Fibroblast of the conjunctiva (primary cell): ENCODE data around the gene ZNF778.

ENCODE experiments used
- DNase-seq: peaks from one replicate; pipeline ENCODE4 v3.0.0-alpha.2; 2010; ENCODE audit warnings: low read depth

ZNF778 gene

DNA sequence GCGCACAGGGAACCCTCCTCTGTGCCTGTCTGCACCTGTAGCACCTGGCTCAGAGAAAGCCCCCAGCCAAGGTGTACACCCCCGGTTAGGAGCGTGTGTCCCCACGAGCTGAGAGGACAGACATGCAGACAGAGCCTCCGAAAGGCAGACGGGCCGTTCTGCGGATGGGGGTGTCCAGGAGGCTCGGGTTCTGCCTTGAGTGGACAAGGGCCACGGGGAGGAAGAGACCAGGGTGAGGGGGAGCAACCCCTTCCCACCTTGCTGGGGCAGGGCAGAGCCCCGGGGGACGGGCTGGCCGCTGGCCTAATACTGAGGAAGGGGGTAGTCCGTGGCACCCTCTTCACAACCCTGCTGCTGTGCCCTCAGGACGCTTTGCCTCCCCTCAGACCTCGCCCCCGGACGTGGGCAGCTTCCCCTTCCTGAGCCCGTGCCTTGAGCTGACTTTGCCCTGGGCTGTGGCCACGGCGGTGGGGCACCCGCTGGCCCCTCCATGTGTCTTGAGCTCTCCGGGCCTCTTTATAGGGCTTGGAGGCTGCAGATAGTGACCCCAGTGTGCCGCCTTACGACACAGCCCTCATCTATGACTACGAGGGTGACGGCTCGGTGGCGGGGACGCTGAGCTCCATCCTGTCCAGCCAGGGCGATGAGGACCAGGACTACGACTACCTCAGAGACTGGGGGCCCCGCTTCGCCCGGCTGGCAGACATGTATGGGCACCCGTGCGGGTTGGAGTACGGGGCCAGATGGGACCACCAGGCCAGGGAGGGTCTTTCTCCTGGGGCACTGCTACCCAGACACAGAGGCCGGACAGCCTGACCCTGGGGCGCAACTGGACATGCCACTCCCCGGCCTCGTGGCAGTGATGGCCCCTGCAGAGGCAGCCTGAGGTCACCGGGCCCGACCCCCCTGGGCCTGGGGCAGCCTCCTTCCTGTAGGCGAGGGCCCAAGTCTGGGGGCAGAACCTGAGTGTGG lies 22.9 kb upstream of the ZNF778 start:
- DNase-seq, result no peak

DNA sequence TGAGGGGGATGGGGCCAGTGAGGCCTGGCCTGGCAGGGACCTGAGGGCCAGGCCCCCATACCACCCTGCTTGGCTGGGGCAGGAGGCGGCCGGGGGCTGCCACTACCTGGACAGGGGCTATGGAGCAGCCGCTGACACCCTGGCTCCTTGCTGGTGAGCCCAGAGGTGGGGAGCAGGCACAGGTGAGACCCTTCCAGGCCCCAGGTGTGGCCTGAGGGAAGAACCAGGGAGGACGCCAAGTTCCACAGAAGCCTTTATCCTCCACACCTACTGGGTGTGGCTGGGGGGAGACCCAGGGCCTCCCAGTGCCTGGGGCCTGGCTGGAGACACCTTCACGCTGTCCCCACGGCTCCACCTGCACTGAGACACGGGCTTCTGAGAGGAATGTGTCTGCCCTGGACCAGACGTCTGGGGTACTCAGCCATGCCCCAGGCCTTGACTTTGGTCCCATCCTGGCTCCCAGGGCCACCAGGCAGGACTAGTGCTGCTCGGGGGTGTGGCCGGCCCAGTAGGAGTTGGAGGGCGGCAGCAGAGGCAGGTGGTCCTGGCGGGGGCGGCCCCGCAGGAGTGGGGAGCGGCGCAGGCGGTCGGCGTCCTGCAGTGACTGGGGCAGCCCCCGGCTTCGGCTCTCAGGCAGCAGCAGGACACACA lies 21.9 kb upstream of the ZNF778 start:
- no peak for DNase-seq

DNA sequence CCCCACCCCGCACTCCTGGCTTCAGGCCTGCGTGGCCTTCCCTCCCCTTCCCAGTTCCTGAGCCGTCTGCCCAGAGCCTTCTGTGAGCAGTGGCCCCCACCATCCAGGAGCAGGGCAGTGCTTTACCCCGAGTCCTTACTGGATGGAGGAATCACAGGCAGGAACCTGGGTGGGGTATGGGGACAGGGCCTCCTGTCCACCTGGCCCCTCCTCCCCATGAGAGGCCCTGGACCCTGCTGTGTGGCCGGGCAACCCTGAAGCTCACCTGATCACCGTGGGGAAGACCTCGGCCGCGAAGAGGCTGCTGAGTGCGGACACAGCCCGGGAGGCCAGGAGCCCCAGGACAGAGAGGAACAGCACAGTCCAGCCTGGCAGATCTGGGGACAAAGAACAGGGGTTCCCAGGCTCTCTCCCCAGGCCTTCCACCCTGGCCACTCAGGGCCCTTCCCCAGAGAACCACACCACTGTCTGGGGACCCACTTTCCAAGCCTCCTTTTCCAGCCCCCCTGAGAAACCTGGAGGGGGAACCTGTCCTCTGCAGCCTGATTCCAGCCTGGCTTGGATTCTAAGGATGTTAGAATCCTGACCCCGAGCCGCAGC lies 20.4 kb upstream of the ZNF778 start:
- DNase-seq, result no peak

DNA sequence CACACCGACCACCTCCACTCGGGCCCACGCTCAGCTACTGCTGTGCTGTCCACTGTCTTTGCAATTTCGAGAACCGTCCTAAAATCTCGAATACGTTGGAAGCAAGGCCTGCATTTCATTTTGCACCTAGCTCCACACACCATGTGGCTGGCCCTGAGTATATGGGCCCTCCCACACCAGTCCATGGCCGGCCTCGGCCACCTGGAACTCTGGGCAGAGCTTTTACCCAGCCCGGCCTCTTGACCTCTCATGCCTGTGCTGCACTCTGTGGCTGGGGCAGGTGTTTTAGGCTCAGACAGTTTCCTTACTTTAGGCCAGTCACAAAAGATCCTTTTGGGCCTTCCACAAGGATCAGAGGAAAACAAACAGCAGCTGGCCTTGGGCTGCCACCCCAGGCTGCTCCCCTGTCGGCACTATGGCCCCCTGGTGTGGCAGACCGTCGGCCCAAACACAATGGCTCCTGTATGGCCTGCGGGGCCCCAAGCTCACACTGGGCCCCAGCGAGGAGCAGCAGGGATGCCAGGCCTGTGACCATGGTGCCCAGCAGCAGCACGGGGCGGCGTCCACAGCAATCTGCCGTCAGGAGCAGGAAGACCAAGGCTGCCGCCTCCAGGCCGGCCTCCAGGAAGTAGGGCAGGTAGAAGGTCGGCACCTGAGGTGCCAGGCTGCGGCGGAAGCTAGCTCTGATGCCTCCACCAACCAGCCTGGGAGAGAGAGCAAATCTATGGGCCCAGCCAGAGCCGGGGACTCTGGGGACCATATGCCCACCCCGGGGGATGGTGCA lies 19.7 kb upstream of the ZNF778 start:
- DNase-seq, result no peak

DNA sequence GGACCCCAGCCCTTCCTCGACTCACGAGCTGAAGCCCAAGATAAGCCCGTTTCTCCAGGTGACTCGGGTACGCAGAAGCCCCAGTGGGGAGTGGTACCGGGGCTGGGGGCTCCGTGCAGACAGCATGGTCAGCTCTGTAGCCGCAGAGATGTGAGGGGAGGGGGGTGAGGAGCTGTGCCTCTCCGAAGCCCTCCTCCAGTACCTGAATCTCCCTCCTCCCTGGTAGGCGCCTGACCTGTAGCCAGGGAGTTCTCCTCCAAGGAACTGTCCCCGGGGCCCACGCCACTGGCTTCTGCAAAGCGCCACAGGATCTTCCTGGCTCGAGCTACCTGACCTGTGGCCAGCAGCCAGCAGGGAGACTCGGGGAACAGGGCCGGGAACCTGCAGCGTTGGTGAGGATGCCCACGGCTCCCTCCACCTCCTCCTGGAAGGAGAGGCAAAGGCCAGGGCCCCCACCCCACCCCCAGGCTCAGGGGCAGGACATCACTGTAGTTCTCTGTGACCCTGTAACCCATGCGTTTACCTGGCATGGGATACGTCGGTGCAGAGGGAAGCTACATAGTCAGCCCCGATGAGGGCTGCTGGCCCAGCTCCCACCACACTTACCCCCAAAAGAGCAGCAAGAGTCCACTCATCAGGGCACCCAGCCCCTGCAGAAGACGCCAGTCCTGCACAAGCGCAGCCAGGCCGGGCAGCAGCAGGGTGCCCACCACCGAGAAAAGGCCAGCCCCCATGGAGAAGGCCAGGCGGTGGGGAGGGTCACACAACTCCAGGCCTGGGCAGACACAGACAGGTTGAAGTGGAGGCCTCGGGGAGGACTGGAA lies 18.9 kb upstream of the ZNF778 start:
- no peak for DNase-seq

DNA sequence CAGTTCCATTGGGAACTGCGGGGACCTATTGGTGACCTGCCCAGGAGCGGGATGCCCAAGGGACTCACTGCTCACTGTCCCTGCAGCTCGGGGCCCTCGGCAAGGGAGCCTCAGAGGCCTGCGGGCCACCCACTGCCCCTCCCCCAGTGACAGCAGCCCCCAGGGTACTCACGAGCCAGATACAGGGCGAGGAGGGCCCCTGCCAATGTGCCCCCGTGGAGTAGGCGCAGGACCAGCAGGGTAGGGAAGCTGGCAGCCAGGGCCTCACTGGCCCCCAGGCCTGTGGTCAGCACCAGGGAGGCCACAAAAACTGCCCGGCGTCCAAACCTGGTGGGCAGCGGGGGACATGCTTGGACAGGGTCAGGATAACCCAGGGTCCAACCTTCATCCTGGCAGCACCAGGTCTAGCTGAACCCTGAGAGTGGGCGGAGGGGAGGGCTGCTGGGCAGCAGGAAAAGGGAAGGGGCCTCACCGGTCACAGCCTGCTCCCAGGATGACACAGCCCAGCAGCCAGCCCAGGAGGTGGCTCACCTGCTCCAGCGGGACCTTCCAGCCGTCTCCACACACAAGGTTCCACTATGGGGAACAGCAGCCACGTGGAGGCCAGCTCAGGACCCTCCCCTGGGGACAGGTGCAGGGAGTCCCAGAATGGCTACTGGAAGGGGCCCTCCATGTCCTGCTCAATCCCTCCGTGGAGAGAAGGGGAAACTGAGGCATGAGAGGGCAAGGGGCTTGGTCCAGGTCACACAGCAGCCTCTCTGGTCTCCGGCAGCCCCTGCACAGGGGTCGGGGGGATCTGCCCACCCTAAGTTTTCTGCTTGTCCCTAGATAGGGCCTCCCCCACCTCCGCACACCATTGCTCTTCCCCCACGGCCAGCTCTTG lies 18.0 kb upstream of the ZNF778 start:
- DNase-seq, result no peak

DNA sequence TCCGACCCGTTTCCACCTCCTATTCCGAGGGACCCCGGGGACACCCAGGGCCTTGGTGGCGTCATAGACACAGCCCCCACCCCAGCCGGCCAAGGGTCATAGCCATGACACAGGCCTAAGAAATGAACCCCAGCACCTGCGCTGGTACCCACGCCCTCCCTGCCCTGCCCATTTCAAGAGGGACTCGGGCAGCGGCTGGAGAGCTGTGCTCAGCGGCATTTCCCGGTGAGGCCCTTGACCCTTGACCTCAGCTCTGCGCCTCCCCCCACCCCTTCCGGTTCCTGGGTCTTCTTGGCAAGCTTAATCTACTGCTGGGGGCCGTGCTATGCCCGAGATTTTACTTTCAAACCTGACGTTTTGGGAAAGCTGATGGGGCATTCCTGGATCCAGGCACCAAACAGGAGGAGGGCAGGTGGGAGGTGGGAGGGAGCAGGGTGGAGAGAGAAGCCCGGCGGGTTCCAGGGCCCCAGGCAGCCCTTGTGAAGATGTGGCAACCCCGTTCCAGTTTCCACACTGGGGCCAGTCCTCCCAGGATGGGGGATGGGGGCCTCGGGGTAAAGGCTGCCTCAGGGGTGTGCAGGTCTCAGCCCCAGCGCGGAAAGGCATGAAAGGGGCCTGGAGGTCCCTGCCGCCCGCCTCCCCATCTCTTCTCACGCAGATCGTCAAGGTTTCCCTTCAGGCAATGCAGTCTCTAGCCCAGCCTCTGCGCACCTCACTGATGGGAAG lies 17.2 kb upstream of the ZNF778 start, which contains the start of gene SLC22A31:
TSS of gene SLC22A31 (minus strand) at position 414 of the 726 bp plus-strand sequence. CDS start at position 378, 36 bp downstream.
- DNase-seq, result no peak

DNA sequence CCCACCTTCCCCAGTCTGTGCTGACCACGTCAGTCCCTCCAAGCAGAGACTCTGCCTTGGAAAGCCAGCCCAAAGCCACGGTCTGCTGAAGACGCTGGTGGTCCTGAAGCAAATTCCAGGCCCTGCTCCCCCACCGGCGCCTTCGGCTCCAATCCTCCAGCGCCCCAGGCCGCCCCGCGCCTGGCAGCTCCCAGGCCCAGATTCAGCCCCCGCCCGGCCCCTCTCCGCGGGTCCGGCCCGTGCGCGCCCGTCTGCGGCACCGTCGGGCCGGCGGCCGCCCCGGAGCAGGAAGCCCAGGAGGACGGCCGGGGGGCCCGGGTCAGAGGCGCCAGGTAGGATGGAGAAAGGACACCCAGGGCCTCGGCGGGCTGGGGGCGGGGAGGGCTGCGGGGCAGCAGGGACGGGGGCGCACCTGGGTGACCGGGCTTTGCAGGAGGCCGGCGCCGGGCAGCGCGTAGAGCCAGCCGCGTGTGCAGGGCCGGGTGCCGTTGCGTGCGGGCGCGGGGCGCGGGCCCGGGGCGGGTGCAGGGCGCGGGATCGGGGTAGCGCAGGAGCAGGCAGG lies 16.6 kb upstream of the ZNF778 start:
- DNase-seq, result no peak

DNA sequence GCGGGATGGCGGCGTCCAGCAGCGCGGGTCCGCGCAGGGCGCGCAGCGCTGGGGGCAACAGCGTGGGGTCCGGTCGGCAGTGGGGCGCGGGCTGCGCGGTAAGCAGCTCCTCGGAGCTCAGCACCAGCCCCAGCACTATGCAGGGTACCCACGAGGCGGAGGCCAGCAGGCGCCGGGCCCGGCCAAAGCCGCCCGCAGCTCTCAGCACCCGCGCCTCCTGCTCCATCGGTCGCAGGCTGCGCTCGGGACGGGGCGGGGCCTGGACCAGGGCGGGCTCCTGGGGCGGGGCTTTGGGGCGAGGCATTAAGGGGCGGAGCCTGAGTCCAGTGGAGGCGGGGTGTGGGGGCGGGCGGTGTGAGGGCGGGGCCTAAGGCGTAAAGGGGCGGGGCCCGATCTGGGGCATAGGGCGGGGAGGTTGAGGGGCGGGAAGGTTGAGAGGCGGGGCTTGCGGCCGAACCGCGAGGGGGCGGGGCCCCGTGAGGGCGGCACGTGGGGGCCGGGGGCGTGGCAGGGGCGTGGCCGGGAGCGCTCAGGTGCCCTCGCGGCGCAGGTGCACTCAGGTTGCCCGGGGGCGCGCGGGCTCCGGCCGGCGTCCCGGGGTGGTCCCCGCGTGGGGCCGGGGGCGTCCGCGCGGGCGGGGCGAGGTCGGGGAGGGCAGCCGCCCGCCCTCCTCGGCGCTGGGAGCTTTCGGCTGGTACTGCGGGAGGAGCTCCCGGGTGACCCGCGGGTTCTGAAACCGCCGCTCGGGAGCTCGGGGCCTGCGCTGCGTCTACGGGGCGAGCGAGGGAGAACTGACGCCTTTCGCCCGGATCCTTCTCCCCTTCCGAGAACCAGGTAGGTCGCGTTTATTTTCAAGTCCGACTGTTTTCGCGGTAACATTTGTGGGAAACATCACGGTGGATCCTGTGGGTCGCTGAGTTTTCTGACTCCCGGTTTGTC lies 15.8 kb upstream of the ZNF778 start:
- peak; percentile 34 for DNase-seq

DNA sequence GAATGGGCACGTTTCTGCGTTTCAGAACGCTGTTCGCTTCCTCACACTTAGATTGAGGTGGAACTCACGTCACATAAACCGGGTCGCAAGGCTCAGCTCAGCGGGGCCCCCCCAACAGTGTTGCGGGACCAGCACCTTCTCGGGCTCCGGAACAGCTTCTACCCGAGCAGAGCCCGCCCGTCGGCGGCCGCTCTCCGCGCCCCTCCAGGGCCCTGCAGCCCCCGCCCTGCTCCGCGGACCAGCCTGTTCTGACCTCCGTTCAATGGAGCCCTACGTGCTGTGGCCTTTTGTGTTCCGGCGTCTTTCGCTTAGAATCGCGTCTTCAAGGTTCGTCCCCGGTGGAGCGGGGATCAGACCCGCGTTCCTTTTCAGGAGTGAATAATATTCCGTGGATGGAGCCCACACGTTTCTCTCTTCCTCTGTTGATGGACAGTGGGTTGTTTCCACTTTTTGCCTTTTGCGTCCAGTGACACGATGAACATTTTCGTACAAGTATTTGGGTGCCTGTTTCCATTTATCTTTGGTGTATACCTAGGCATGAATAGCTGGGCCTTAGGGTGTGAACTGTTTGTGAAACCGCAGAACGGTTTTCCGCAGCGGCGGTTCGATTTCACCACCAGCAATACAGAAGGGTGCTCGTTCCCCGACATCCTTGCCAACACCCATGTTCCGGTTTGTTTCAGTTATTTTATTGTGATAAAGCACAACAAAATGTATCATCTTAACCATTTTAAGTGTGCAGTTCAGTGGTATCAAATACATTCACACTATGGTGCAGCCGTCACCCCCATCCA lies 14.9 kb upstream of the ZNF778 start:
- no peak for DNase-seq

DNA sequence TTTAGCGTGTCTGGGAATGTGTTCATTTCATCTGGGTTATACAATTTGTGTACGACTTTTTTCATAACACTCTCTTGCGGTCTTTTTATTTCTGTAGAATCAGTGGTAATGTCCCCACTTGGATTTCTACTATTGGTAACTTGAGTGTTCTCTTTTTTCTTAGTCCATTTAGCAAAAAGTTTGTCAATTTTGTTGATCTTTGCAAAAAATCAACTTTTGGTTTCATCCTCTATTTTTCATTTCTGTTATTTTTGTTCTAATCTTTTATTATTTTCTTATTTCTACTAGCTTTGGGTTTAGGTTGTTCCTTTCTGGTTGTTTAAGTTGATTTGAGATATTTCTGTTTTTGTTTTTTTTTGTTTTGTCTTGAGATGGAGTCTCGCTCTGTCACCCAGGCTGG lies 9.5 kb upstream of the ZNF778 start:
- no peak for DNase-seq

DNA sequence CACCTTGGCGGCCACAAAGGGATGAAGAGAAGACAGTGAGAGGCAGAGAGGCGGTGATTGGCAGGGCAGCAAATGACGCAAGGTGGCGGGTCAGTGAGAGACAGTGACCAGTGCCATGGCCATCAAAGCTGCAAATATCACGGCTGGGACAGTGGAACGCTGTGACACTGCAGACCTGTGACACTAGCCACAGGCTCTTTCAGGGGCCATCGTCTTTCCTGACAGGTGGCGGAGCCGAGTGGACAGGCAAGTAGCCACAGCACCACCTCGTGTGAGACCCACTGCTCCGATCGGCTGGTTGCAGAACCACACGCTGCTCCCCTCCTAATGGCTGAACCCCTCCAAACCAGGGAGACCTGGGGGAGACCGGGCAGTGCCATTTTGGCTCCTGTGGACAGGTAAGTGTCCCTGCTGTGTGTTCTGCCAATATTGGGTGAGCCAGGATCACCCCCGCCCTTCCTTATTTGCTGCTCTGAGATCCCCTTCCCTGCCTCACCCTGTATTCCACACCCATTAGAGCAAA lies 7.9 kb upstream of the ZNF778 start:
- DNase-seq, result no peak

DNA sequence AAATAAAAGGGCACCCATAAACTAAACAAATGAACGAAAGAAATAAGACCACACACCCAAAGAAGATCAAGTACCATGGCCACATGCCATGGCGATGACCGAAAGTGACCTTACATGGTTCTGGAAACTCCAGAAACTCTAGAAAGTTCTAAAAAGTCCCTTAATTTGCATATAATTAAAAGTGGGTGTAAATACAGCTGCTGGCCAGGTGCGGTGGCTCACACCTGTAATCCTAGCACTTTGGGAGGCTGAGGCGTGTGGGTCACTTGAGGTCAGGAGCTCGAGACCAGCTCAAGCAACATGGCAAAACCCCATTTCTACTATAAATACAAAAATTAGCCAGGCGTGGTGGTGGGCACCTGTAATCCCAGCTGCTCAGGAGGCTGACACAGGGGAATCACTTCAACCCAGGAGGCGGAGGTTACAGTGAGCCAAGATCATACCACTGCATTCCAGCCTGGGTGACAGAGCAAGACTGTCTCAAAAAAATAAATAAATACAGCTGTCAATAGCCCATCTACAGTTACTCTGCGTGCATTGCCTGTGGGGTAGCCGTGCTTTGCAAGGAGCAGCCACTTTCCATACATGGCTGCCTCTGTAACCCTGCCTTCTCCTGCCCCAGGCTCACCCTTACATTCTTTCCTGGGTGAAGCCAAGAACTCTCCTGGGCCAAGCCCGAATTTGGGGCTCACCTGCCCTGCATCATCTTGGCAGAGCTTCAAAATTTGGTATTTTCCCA lies 7.2 kb upstream of the ZNF778 start:
- no peak for DNase-seq

DNA sequence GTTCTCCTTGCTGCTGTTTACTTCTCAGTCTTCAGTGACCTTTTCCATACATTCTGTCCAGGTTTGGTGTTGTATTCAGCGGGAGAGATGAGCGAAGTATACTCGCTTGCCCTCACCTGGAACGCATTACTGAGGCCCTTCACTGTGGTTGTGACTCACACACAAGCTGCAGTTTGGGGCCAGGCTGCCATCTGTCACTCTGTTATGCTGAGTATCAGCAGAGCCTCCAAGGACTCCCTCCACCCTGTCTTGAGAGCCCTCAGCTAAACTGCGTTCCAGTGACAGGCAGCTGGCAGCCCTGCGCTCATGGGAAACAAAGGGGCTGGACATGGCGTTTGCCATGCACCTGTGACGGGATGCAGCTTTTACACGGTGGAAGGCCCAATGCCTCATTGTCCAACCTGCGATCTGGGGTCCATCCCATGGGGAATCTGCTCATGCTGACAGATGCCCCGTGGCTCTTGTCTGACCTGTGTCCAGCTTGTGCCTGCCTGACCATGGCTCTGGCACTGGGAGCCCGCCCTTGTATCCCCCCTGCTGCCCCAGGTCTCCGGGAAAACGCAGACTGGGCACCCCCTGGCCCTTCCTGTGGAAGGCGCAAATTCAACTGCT lies 6.5 kb upstream of the ZNF778 start:
- no peak for DNase-seq

DNA sequence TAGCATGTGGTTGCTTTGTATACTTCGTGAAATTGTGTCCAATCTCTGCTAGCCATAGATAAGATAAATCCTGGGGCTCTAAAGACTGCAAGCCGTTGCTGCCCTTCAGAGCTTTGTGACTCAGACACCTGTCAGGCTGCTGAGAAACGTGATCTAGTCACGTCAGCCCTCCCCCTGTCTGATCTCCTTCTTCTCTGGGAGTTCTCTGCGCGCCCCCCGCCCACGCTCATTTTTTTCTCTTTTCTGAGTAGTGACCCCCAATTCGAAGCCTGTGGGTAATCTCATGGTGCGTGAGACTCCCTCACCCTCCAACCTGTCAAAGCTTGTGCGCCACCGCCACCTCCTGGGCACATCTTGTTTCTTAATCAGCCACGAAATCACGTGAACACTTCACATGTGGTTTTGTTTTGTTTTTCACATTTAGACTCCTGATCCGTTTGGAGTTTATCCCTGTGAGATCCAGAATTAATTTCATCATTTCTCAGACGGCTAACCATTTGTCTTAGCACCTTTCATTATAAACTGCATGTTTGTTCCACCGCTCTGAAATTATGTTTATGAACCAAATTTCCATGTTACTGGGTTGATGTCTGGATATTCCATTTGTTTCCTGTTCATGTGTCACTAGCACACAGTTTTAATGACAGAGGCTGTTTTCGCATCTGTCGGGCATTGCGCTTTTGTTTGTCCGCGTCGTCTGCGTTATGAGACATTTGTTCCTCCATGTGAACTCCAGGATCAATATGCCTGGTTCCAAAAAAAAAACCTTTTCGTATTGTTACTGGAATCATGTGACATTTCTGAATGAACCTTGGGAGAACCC lies 977 bp upstream of the ZNF778 start:
- peak; percentile 54 for DNase-seq
